Measurements from ENCODE around the gene DNAH10. TPM values are rescaled to one million over a fixed set of nuclear protein-coding genes. Genes with fewer than 3 reads are reported as not detected.

DNAH10 gene
- total RNA-seq, 1 donor from 2014 or later, result 0.04 TPM

DNA sequence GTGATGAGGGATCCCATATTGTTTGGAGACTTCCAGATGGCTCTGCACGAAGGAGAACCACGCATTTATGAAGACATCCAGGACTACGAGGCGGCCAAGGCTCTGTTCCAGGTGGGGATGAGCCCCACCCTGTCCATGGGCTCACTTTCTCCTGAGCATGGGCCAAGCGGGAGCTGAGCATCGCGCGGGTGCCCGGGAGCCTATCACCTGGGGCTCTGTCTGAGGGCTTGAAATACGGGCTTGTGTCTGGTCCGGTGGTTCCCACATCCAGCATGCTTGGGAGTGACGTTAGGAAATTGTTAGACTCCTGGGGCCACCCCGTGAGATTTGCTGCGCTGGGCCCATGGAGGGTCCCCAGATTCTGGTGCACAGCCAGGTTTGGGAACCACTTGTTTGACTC is 117.6 kb downstream of the DNAH10 start:
- Histone ChIP-seq H3K4me3 (ENCODE audit: low read depth, low read length) (no peak overlapping the region), H3K27me3 (ENCODE audit: control insufficient read depth, insufficient read depth, low read length) (no peaks in the 10 kb centered on the region), H3K36me3 (ENCODE audit: control insufficient read depth, insufficient read depth, low read length) (no peaks in the 10 kb centered on the region)
- no peak for DNase-seq (ENCODE audit: low read depth)
- TF ChIP-seq, protein P1, sequence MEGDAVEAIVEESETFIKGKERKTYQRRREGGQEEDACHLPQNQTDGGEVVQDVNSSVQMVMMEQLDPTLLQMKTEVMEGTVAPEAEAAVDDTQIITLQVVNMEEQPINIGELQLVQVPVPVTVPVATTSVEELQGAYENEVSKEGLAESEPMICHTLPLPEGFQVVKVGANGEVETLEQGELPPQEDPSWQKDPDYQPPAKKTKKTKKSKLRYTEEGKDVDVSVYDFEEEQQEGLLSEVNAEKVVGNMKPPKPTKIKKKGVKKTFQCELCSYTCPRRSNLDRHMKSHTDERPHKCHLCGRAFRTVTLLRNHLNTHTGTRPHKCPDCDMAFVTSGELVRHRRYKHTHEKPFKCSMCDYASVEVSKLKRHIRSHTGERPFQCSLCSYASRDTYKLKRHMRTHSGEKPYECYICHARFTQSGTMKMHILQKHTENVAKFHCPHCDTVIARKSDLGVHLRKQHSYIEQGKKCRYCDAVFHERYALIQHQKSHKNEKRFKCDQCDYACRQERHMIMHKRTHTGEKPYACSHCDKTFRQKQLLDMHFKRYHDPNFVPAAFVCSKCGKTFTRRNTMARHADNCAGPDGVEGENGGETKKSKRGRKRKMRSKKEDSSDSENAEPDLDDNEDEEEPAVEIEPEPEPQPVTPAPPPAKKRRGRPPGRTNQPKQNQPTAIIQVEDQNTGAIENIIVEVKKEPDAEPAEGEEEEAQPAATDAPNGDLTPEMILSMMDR (IDR thresholded peaks at IDR 0.05; ENCODE audit: insufficient read depth, low read length, poor library complexity, severe bottlenecking), result no peak

DNA sequence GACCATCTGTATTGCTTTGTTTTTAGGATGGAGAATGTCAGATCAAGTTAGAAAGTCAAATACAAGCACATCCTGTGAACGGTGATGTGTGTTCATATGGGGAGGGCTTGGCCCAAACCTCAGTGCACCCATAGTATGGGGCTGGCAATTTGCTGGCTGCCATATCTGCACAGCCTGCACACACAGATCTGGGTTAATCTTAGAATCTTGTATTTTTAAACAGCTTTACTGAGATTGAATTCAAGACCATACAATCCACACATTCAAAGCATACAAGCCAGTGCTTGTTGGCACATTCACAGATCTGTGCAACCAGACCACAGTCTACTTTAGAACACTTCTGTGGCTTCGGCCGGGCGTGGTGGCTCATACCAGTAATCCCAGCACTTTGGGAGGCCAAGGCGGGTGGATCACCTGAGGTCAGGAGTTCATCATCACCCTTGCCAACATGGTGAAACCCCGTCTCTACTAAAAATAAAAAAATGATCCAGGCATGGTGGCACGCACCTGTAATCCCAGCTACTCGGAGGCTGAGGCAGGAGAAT is 120.1 kb downstream of the DNAH10 start:
- DNase-seq (ENCODE audit: low read depth), result no peak
- TF ChIP-seq, protein P1 (IDR thresholded peaks at IDR 0.05; ENCODE audit: insufficient read depth, low read length, poor library complexity, severe bottlenecking), result no peak
- Histone ChIP-seq H3K4me3 (ENCODE audit: low read depth, low read length) (no peak overlapping the region), H3K27me3 (ENCODE audit: control insufficient read depth, insufficient read depth, low read length) (peaks cover 8% of the 10 kb centered on the region), H3K36me3 (ENCODE audit: control insufficient read depth, insufficient read depth, low read length) (no peaks in the 10 kb centered on the region)

DNA sequence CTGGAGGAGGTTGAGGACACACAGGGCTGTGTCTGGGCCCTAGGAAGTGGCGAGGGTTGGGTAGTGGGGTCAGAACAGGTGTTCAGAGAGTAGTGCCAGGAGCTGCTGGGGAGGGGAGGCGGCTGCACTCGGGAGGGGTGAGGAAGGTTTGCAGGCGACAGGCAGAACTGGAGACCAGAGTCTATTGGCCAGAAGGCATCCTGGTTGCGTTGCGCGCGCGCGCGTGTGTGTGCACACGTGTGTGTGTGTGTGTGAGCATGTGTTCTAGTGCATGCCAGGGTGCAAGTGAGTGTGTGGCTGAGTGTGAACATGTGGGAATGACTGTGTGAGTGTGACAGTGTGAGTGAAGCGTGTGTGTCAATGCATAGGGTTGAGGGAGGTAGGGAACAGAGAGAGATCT is 124.2 kb downstream of the DNAH10 start:
- Histone ChIP-seq H3K4me3 (ENCODE audit: low read depth, low read length) (no peak overlapping the region), H3K27me3 (ENCODE audit: control insufficient read depth, insufficient read depth, low read length) (peaks cover 12% of the 10 kb centered on the region), H3K36me3 (ENCODE audit: control insufficient read depth, insufficient read depth, low read length) (no peaks in the 10 kb centered on the region)
- TF ChIP-seq, protein P1 (IDR thresholded peaks at IDR 0.05; ENCODE audit: insufficient read depth, low read length, poor library complexity, severe bottlenecking), result no peak
- no peak for DNase-seq (ENCODE audit: low read depth)

DNA sequence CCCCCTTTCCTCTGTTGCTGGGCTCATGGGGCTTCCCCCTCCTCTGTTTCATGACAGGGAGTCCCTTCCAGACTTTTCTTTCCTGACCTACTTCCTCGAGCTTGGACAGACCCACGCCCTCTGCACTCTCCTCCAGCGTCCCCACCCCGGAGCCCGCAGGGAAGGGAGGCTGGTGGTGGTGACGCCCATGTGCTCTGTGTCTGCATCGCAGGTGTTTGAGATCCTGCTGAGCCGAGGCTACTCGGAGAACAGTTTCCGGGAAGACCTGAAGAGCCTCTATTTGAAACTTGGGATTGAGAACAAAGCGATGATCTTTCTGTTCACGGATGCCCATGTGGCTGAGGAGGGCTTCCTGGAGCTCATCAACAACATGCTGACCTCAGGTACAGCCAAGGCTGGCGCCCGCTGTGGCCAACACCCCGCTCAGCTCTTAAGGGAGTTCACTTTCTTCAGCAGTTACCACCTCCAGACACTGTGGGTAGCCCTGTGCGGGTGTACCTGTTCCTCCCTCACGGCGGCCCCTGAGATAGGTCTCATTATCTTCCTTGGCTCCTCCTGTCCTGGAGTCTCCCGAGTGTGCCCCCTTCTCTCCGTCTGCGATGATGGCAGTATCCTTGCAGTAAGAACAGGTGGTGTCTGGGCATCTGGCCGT is 125.0 kb downstream of the DNAH10 start:
- TF ChIP-seq, protein P1 (IDR thresholded peaks at IDR 0.05; ENCODE audit: insufficient read depth, low read length, poor library complexity, severe bottlenecking), result no peak
- Histone ChIP-seq H3K36me3 (ENCODE audit: control insufficient read depth, insufficient read depth, low read length) (no peaks in the 10 kb centered on the region), H3K27me3 (ENCODE audit: control insufficient read depth, insufficient read depth, low read length) (peaks cover 14% of the 10 kb centered on the region), H3K4me3 (ENCODE audit: low read depth, low read length) (no peak overlapping the region)
- no peak for DNase-seq (ENCODE audit: low read depth)

DNA sequence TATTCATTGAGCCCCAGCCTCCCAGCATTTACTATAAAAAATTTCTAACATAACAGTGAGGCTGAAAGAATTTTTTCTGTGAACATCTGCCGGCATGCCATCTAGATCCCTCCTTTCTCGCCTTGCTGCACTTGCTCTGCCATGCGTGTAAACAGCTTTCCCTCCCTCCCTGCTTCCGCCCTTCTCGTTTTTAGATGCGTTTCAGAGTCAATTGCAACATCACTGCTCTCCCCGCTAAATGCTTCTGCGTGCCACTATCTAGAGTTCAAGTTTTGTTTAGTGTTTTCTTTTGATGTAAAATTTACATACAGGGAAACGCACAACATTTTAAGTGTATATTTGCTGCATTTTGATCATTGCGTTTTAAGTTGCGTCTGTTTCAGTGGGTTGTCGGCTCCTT is 126.9 kb downstream of the DNAH10 start:
- TF ChIP-seq, protein P1 (IDR thresholded peaks at IDR 0.05; ENCODE audit: insufficient read depth, low read length, poor library complexity, severe bottlenecking), result no peak
- Histone ChIP-seq H3K27me3 (ENCODE audit: control insufficient read depth, insufficient read depth, low read length) (peaks cover 14% of the 10 kb centered on the region), H3K36me3 (ENCODE audit: control insufficient read depth, insufficient read depth, low read length) (no peaks in the 10 kb centered on the region), H3K4me3 (ENCODE audit: low read depth, low read length) (no peak overlapping the region)
- no peak for DNase-seq (ENCODE audit: low read depth)

Data from kidney epithelial cell (primary cell).